ENCODE data around the gene HPCAL1.

- TF ChIP-seq MAFK (IDR thresholded peaks at IDR 0.05; ENCODE audit: low read depth, low read length) (no peak), CTCF (IDR thresholded peaks at IDR 0.05; ENCODE audit: control extremely low read depth in 1 of 3, insufficient read depth in 1 of 3, low read depth in 1 of 3, low read length in 3 of 3) (no peak), USF2 (IDR thresholded peaks at IDR 0.05; ENCODE audit: low read length) (no peak), SIN3A (conservative IDR thresholded peaks at IDR 0.05 in 1 of 2, IDR thresholded peaks at IDR 0.05 in 1 of 2; ENCODE audit: low read depth in 1 of 2, low read length in 2 of 2) (no peak), NRF1 (IDR thresholded peaks at IDR 0.05; ENCODE audit: low read depth, low read length) (no peak), EZH2 (IDR thresholded peaks at IDR 0.05; ENCODE audit: low read depth, low read length, severe bottlenecking) (no peak), YY1 (IDR thresholded peaks at IDR 0.05; ENCODE audit: low read depth, low read length) (no peak), HDAC2 (IDR thresholded peaks at IDR 0.05; ENCODE audit: borderline replicate concordance in 1 of 2, low read depth in 2 of 2, low read length in 2 of 2) (no peak)
Measured at GRCh38 chr2:10326707-10327594, 24.2 kb downstream of the HPCAL1 start.
